Measurements from ENCODE around the gene C20orf96. TPM values are rescaled to one million over a fixed set of nuclear protein-coding genes. Genes with fewer than 3 reads are reported as not detected.

C20orf96 gene
- polyA plus RNA-seq, 1 donor (not counting 4 experiments of a cell fraction or from before 2014, with no cell fraction given), result 3.6 TPM

GRCh38 chr20:251354-251753, 39.2 kb downstream of the C20orf96 start:
- H3K27me3 ChIP-seq (ENCODE audit: control insufficient read depth, extremely low read depth, insufficient read depth, low read length), result no peaks in the 10 kb centered on the region

GRCh38 chr20:242905-243304, 47.6 kb downstream of the C20orf96 start:
- Histone ChIP-seq H3K9ac (ENCODE audit: control insufficient read depth, extremely low read depth, insufficient read depth, low read length) (no peak overlapping the region), H2AFZ (ENCODE audit: control insufficient read depth, low read length) (no peak overlapping the region), H3K36me3 (ENCODE audit: control insufficient read depth in 2 of 2, extremely low read depth in 1 of 2, insufficient read depth in 2 of 2, low read length in 2 of 2) (no peaks in the 10 kb centered on the region), H3K27ac (ENCODE audit: control insufficient read depth, insufficient read depth, low read length) (no peak overlapping the region), H3K4me1 (ENCODE audit: control insufficient read depth, extremely low read depth, insufficient read depth, low read length) (no peaks in the 10 kb centered on the region), H3K4me3 (ENCODE audit: control insufficient read depth in 2 of 3, extremely low read depth in 1 of 3, insufficient read depth in 2 of 3, low read depth in 1 of 3, low read length in 3 of 3) (no peak overlapping the region), H3K79me2 (ENCODE audit: control insufficient read depth, insufficient read depth, low read length) (no peaks in the 10 kb centered on the region), H4K20me1 (ENCODE audit: control insufficient read depth, extremely low read depth, insufficient read depth, low read length) (no peaks in the 10 kb centered on the region), H3K9me1 (ENCODE audit: control insufficient read depth, extremely low read depth, insufficient read depth, low read length) (no peaks in the 10 kb centered on the region), H3K27me3 (ENCODE audit: control insufficient read depth, extremely low read depth, insufficient read depth, low read length) (no peaks in the 10 kb centered on the region), H3K9me3 (ENCODE audit: control insufficient read depth, low read depth, low read length) (no peaks in the 10 kb centered on the region), H3K4me2 (ENCODE audit: control insufficient read depth, extremely low read depth, insufficient read depth, low read depth, low read length) (no peak overlapping the region)
- TF ChIP-seq CTCF (optimal IDR thresholded peaks at IDR 0.05 in 1 of 3, IDR thresholded peaks at IDR 0.05 in 1 of 3, conservative IDR thresholded peaks at IDR 0.05 in 1 of 3; ENCODE audit: extremely low read depth in 1 of 3, insufficient read depth in 2 of 3, low read length in 3 of 3), result no peak
- TF ChIP-seq EZH2 (IDR thresholded peaks at IDR 0.05; ENCODE audit: low read length), result no peak
- dilution Hi-C loops (cut with MboI; ENCODE audit: extremely low pct_ligation_motif_present, low sequenced_read_pairs), result loop anchor here (10.0 kb wide), 1 partner anchor 82 kb away; the partner anchor contains the start of gene SOX12
- no peak for DNase-seq (ENCODE audit: low read depth, low spot score)
- FAIRE-seq, result no peak

More at GRCh38 chr20:251354-251753, 39.2 kb downstream of the C20orf96 start:
- H3K79me2 ChIP-seq (ENCODE audit: control insufficient read depth, insufficient read depth, low read length), result no peaks in the 10 kb centered on the region
- dilution Hi-C loops (cut with MboI; ENCODE audit: extremely low pct_ligation_motif_present, low sequenced_read_pairs), result no loop called here
- H3K9me1 ChIP-seq (ENCODE audit: control insufficient read depth, extremely low read depth, insufficient read depth, low read length), result no peaks in the 10 kb centered on the region
- TF ChIP-seq EZH2 (IDR thresholded peaks at IDR 0.05; ENCODE audit: low read length) (no peak), CTCF (optimal IDR thresholded peaks at IDR 0.05 in 1 of 3, IDR thresholded peaks at IDR 0.05 in 1 of 3, conservative IDR thresholded peaks at IDR 0.05 in 1 of 3; ENCODE audit: extremely low read depth in 1 of 3, insufficient read depth in 2 of 3, low read length in 3 of 3) (no peak)
- no peaks in the 10 kb centered on the region for H3K4me1 ChIP-seq (ENCODE audit: control insufficient read depth, extremely low read depth, insufficient read depth, low read length)
- H4K20me1 ChIP-seq (ENCODE audit: control insufficient read depth, extremely low read depth, insufficient read depth, low read length), result no peaks in the 10 kb centered on the region
- no peak overlapping the region for H3K27ac ChIP-seq (ENCODE audit: control insufficient read depth, insufficient read depth, low read length)
- no peak overlapping the region for H3K4me2 ChIP-seq (ENCODE audit: control insufficient read depth, extremely low read depth, insufficient read depth, low read depth, low read length)
- DNase-seq (ENCODE audit: low read depth, low spot score), result no peak
- no peak for FAIRE-seq
- no peaks in the 10 kb centered on the region for H3K36me3 ChIP-seq (ENCODE audit: control insufficient read depth in 2 of 2, extremely low read depth in 1 of 2, insufficient read depth in 2 of 2, low read length in 2 of 2)
- H3K9ac ChIP-seq (ENCODE audit: control insufficient read depth, extremely low read depth, insufficient read depth, low read length), result no peak overlapping the region
- H3K9me3 ChIP-seq (ENCODE audit: control insufficient read depth, low read depth, low read length), result no peaks in the 10 kb centered on the region
- no peak overlapping the region for H2AFZ ChIP-seq (ENCODE audit: control insufficient read depth, low read length)
- H3K4me3 ChIP-seq (ENCODE audit: control insufficient read depth in 2 of 3, extremely low read depth in 1 of 3, insufficient read depth in 2 of 3, low read depth in 1 of 3, low read length in 3 of 3), result no peak overlapping the region
